K562 (cell line): Measurements from ENCODE around the gene HDHD3. TPM values are rescaled to one million over a fixed set of nuclear protein-coding genes. Genes with fewer than 3 reads are reported as not detected.
"Not testable (repeated sequence)": the region's sequence is repeated elsewhere in the genome, so short reads cannot be mapped to it uniquely, and the experiment has no call there.

Experiments used
- ATF1 ChIP-seq, 2 experiments: fragments of 450-650 bp in 1 of 2; IDR thresholded peaks; 2 replicates each; pipeline ENCODE4 v1.6.1; 2016; ENCODE audit warnings: missing compliant biosample characterization in 1 of 2, missing genetic modification characterization in 1 of 2
- CXXC5 ChIP-seq: fragments of 250-450 bp; sonication (Bioruptor Pico); IDR thresholded peaks from 2 replicates; pipeline ENCODE4 v1.8.0; 2022; ENCODE audit warnings: inconsistent platforms, mild to moderate bottlenecking, moderate library complexity
- DDX20 ChIP-seq: fragments of 450-650 bp; IDR thresholded peaks from 2 replicates; pipeline ENCODE4 v1.6.1; 2016; ENCODE audit warnings: missing genetic modification characterization, low read depth, mild to moderate bottlenecking, missing compliant biosample characterization, moderate library complexity
- DMBX1 ChIP-seq: fragments of 250-450 bp; sonication (Bioruptor Pico); IDR thresholded peaks from 2 replicates; pipeline ENCODE4 v1.8.0; 2022; ENCODE audit warnings: inconsistent platforms, mild to moderate bottlenecking, moderate library complexity, borderline replicate concordance
- HINFP ChIP-seq: fragments of 450-650 bp; conservative IDR thresholded peaks from 2 replicates; pipeline ENCODE4 v1.6.1; 2016; ENCODE audit warnings: missing genetic modification characterization, low read depth, mild to moderate bottlenecking, control low read depth, missing compliant biosample characterization
- ID3 ChIP-seq, 2 experiments: fragments of 250-450 bp in 1 of 2; fragments of 450-650 bp in 1 of 2; sonication (Bioruptor Pico) in 1 of 2; IDR thresholded peaks; 2 replicates each; pipeline versions ENCODE4 v1.6.1 to v1.8.0; 2016 to 2021; ENCODE audit warnings: mild to moderate bottlenecking in 2 of 2, moderate library complexity in 2 of 2, missing compliant biosample characterization in 1 of 2, missing genetic modification characterization in 1 of 2
- JUND ChIP-seq, 2 experiments: IDR thresholded peaks; 2 replicates in 1 of 2; 3 replicates in 1 of 2; pipeline ENCODE4 v1.6.1; 2011; ENCODE audit warnings: borderline replicate concordance in 2 of 2, low read depth in 2 of 2, low read length in 2 of 2, improper control_type of control experiment in 1 of 2, missing biosample characterization in 1 of 2, missing genetic modification characterization in 1 of 2, missing genetic modification reagents in 1 of 2
- KLF6 ChIP-seq: fragments of 250-450 bp; sonication (Bioruptor Pico); IDR thresholded peaks from 2 replicates; pipeline ENCODE4 v1.4.0; 2020; ENCODE audit warnings: mild to moderate bottlenecking, moderate library complexity, borderline replicate concordance
- NR4A1 ChIP-seq, 2 experiments: fragments of 250-450 bp in 1 of 2; fragments of 450-650 bp in 1 of 2; sonication (Bioruptor Pico) in 1 of 2; IDR thresholded peaks; 2 replicates each; pipeline versions ENCODE4 v1.4.0 to v1.6.1; 2016 to 2020; ENCODE audit warnings: mild to moderate bottlenecking in 2 of 2, missing compliant biosample characterization in 1 of 2, missing genetic modification characterization in 1 of 2, moderate library complexity in 1 of 2
- PTRF ChIP-seq: fragments of 450-650 bp; IDR thresholded peaks from 2 replicates; pipeline ENCODE4 v1.6.1; 2016; ENCODE audit warnings: mild to moderate bottlenecking, missing genetic modification characterization, missing compliant biosample characterization
- PTTG1 ChIP-seq: fragments of 450-650 bp; IDR thresholded peaks from 2 replicates; pipeline ENCODE4 v1.6.1; 2016; ENCODE audit warnings: low read depth, mild to moderate bottlenecking, missing genetic modification characterization, missing compliant biosample characterization
- TAF7 ChIP-seq: fragments of 450-650 bp; IDR thresholded peaks from 2 replicates; pipeline ENCODE4 v1.6.1; 2016; ENCODE audit warnings: missing genetic modification characterization, missing compliant biosample characterization
- TEAD2 ChIP-seq: fragments of 450-650 bp; IDR thresholded peaks from 2 replicates; pipeline ENCODE4 v1.6.1; 2016; ENCODE audit warnings: missing genetic modification characterization, control low read depth, missing compliant biosample characterization
- ZFX ChIP-seq: sonication (generic); formaldehyde crosslinking; IDR thresholded peaks from 2 replicates; pipeline ENCODE4 v1.8.0; 2022; ENCODE audit warnings: mild to moderate bottlenecking, missing genetic modification reagents, moderate library complexity
- ZNF239 ChIP-seq: fragments of 250-450 bp; sonication (Bioruptor Pico); IDR thresholded peaks from 2 replicates; pipeline ENCODE4 v1.4.0; 2020; ENCODE audit warnings: mild to moderate bottlenecking
- ZNF583 ChIP-seq: fragments of 250-450 bp; sonication (Bioruptor Pico); IDR thresholded peaks from 2 replicates; pipeline ENCODE4 v1.4.0; 2020
- ZNF584 ChIP-seq: fragments of 200-800 bp; sonication (Bioruptor generic); IDR thresholded peaks from 2 replicates; pipeline ENCODE4 v1.6.1; 2016; ENCODE audit warnings: low read depth, mild to moderate bottlenecking, missing genetic modification characterization, missing compliant biosample characterization
- ZNF592 ChIP-seq: fragments of 450-650 bp; IDR thresholded peaks from 2 replicates; pipeline ENCODE4 v1.6.1; 2017; ENCODE audit warnings: antibody characterized with exemption, mild to moderate bottlenecking
- ZNF79 ChIP-seq: fragments of 250-450 bp; sonication (Bioruptor Pico); IDR thresholded peaks from 2 replicates; pipeline ENCODE4 v1.4.0; 2020; ENCODE audit warnings: low read depth, mild to moderate bottlenecking, moderate library complexity
- polyA plus RNA-seq, 8 experiments: library from polyadenylated mRNA; depleted of rRNA in 4 of 8; stranded (reverse) in 5 of 8; unstranded in 3 of 8; fragments of >200 nt; fragmentation: Nextera tagmentation in 2 of 8; fragmentation: Illumina TruSeq in 1 of 8; extraction: Ambion mirVana in 2 of 8; extraction: Trizol in 1 of 8; gene quantifications; 2 replicates each; pipeline versions ENCODE4 v1.2.1 to v1.2.3, GENCODE V29; 2011 to 2014; ENCODE audit warnings: inconsistent platforms in 1 of 8, missing spikeins in 1 of 8
- total RNA-seq, 7 experiments: library from RNA; depleted of rRNA in 6 of 7; stranded (reverse); fragments of >200 nt in 6 of 7; fragmentation: Illumina TruSeq in 2 of 7; extraction: Trizol in 2 of 7; gene quantifications; 2 replicates each; pipeline versions ENCODE4 v1.2.1 to v1.2.3, GENCODE V29; 2011 to 2021; ENCODE audit warnings: low replicate concordance in 1 of 7

Gene HDHD3
- total and polyA plus RNA-seq, 9 of the 15 experiments (the other 6 are each of a cell fraction or from before 2014, with no cell fraction given) = 1.1 to 19.1 (median 10.9) TPM

- peak; percentile 48; the same call in 1 of the 2 replicates for TF ChIP-seq ZNF239 (CRISPR knock-in tag)
- TF ChIP-seq HINFP = peak; percentile 70
- peak; percentile 86 for TF ChIP-seq DDX20
- peak; percentile 56; the same call in 1 of the 2 replicates for TF ChIP-seq ZNF79 (CRISPR knock-in tag)
- peak; percentile 82; the same call in 1 of the 2 replicates for TF ChIP-seq KLF6 (CRISPR knock-in tag)
- TF ChIP-seq DMBX1 (CRISPR knock-in tag) = peak; percentile 94
- TF ChIP-seq PTRF (tag) = peak; percentile 83
- TF ChIP-seq PTTG1 (tag) = peak; percentile 91
- peak; percentile 96 for TF ChIP-seq ZNF592
- peak; percentile 64 for TF ChIP-seq CXXC5 (CRISPR knock-in tag)
- TF ChIP-seq ZNF583 = peak; percentile 88; the same call in 1 of the 2 replicates
- not testable (repeated sequence) for TF ChIP-seq NR4A1 (CRISPR knock-in tag; IDR thresholded peaks at IDR 0.05); ATF1 (CRISPR knock-in tag; IDR thresholded peaks at IDR 0.05); JUND (IDR thresholded peaks at IDR 0.05; ENCODE audit: borderline replicate concordance, low read depth, low read length); ID3 (CRISPR knock-in tag; IDR thresholded peaks at IDR 0.05)
- TF ChIP-seq NR4A1 (tag; IDR thresholded peaks at IDR 0.05) = peak; percentile 92
- TF ChIP-seq ATF1 (tag; IDR thresholded peaks at IDR 0.05) = 0 out of 2 replicates have a peak, but pooled peaks have one; percentile 19
- TF ChIP-seq TAF7 = peak; percentile 78; the same call in 1 of the 2 replicates
- TF ChIP-seq JUND (tag; IDR thresholded peaks at IDR 0.05; ENCODE audit: borderline replicate concordance, low read depth, low read length) = peak; percentile 8; the same call in 1 of the 3 replicates
- TF ChIP-seq ZNF584 (CRISPR knock-in tag) = peak; percentile 62; the same call in 1 of the 2 replicates
- 0 out of 2 replicates have a peak, but pooled peaks have one; percentile 49 for TF ChIP-seq TEAD2 (tag)
- peak; percentile 87 for TF ChIP-seq ID3 (tag; IDR thresholded peaks at IDR 0.05)
- TF ChIP-seq ZFX (CRISPR knock-in tag) = 0 out of 2 replicates have a peak, but pooled peaks have one; percentile 3
Observed at GRCh38 chr9:113379829-113380210, 3.0 kb upstream of the HDHD3 start (continued).
